ENCODE results near the gene CABLES1. TPM values are rescaled to one million over a fixed set of nuclear protein-coding genes. Genes with fewer than 3 reads are reported as not detected.

The CABLES1 gene
- total and polyA plus RNA-seq, 2 experiments from 2014 or later: 7.2 to 10.8 TPM

- peaks cover 47% of the 10 kb centered on the region for H3K4me1 ChIP-seq (ENCODE audit: insufficient read depth)
- no peaks in the 10 kb centered on the region for H4K20me1 ChIP-seq (ENCODE audit: insufficient read depth, poor library complexity, severe bottlenecking)
- TF ChIP-seq, protein P1, sequence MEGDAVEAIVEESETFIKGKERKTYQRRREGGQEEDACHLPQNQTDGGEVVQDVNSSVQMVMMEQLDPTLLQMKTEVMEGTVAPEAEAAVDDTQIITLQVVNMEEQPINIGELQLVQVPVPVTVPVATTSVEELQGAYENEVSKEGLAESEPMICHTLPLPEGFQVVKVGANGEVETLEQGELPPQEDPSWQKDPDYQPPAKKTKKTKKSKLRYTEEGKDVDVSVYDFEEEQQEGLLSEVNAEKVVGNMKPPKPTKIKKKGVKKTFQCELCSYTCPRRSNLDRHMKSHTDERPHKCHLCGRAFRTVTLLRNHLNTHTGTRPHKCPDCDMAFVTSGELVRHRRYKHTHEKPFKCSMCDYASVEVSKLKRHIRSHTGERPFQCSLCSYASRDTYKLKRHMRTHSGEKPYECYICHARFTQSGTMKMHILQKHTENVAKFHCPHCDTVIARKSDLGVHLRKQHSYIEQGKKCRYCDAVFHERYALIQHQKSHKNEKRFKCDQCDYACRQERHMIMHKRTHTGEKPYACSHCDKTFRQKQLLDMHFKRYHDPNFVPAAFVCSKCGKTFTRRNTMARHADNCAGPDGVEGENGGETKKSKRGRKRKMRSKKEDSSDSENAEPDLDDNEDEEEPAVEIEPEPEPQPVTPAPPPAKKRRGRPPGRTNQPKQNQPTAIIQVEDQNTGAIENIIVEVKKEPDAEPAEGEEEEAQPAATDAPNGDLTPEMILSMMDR (IDR thresholded peaks at IDR 0.05; ENCODE audit: poor library complexity): no peak
- TF ChIP-seq EZH2 (IDR thresholded peaks at IDR 0.05; ENCODE audit: borderline replicate concordance) (no peak), EZH2phosphoT487 (IDR thresholded peaks at IDR 0.05; ENCODE audit: low read depth, severe bottlenecking, unreplicated experiment) (no peak)
- H3K9me2 ChIP-seq (replicated peaks; ENCODE audit: insufficient read depth): no peaks in the 10 kb centered on the region
- no peaks in the 10 kb centered on the region for H3K9me3 ChIP-seq (ENCODE audit: low read depth)
- peaks cover 49% of the 10 kb centered on the region for H3K79me2 ChIP-seq
- no peak for DNase-seq (ENCODE audit: low spot score)
- peak overlapping the region; percentile 96 for H3K4me2 ChIP-seq
- H3K27ac ChIP-seq: no peak overlapping the region
- no peaks in the 10 kb centered on the region for H3K36me3 ChIP-seq (replicated peaks; ENCODE audit: insufficient read depth, low read depth)
- no peak overlapping the region for H3K4me3 ChIP-seq
- no peak overlapping the region for H2AFZ ChIP-seq
- no peaks in the 10 kb centered on the region for H3K27me3 ChIP-seq
- WGBS (ENCODE audit: low lambda C conversion rate, missing lambda C conversion rate): 78% methylated on average over 9 of the region's 9 CpGs
Measured at GRCh38 chr18:23137788-23138216, 2.5 kb downstream of the CABLES1 start.

DNA sequence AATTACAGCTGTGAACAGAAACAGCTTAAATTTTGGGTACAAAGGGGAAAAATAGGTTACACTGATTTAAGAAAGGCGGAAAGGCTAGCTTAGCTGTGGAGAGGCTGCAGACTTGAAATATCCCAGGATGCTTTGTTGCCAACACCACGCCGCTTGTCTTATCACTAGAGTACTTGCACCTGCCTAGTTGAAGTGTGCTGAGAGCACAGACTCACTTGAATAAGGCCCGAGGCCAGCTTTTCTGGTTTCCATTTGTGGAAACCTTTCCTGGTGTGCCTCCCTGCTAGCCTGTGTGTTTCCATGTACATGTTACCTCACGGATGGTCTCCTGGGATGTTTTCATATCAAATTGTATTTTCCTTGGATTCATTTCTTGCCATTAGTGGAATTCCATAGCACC lies 3.2 kb downstream of the CABLES1 start:
- Histone ChIP-seq H3K4me3 (no peak overlapping the region), H3K27me3 (no peaks in the 10 kb centered on the region), H4K20me1 (ENCODE audit: insufficient read depth, poor library complexity, severe bottlenecking) (no peaks in the 10 kb centered on the region), H3K27ac (no peak overlapping the region), H3K4me1 (ENCODE audit: insufficient read depth) (peaks cover 49% of the 10 kb centered on the region), H3K36me3 (replicated peaks; ENCODE audit: insufficient read depth, low read depth) (no peaks in the 10 kb centered on the region), H3K79me2 (peaks cover 49% of the 10 kb centered on the region), H3K4me2 (peak overlapping the region; percentile 96), H3K9me3 (ENCODE audit: low read depth) (no peaks in the 10 kb centered on the region), H2AFZ (no peak overlapping the region), H3K9me2 (replicated peaks; ENCODE audit: insufficient read depth) (no peaks in the 10 kb centered on the region)
- WGBS (ENCODE audit: low lambda C conversion rate, missing lambda C conversion rate): 75% methylated on average over 5 of the region's 5 CpGs
- TF ChIP-seq, protein P1 (IDR thresholded peaks at IDR 0.05; ENCODE audit: poor library complexity): no peak
- TF ChIP-seq EZH2phosphoT487 (IDR thresholded peaks at IDR 0.05; ENCODE audit: low read depth, severe bottlenecking, unreplicated experiment) (no peak), EZH2 (IDR thresholded peaks at IDR 0.05; ENCODE audit: borderline replicate concordance) (no peak)
- DNase-seq (ENCODE audit: low spot score): no peak

GRCh38 chr18:23141104-23141999 lies 6.1 kb downstream of the CABLES1 start:
- H3K27ac ChIP-seq: peak overlapping the region; percentile 91

More at GRCh38 chr18:23141104-23141999, 6.1 kb downstream of the CABLES1 start:
- TF ChIP-seq EZH2phosphoT487 (IDR thresholded peaks at IDR 0.05; ENCODE audit: low read depth, severe bottlenecking, unreplicated experiment): no peak
- no peak for TF ChIP-seq EZH2 (IDR thresholded peaks at IDR 0.05; ENCODE audit: borderline replicate concordance)
- TF ChIP-seq, protein P1 (IDR thresholded peaks at IDR 0.05; ENCODE audit: poor library complexity): no peak
- peak overlapping the region; percentile 57 for H3K4me2 ChIP-seq
- H3K9me3 ChIP-seq (ENCODE audit: low read depth): no peaks in the 10 kb centered on the region
- no peak overlapping the region for H2AFZ ChIP-seq
- H3K9me2 ChIP-seq (replicated peaks; ENCODE audit: insufficient read depth): no peaks in the 10 kb centered on the region
- no peaks in the 10 kb centered on the region for H3K36me3 ChIP-seq (replicated peaks; ENCODE audit: insufficient read depth, low read depth)
- peak; percentile 88 for DNase-seq (ENCODE audit: low spot score)
- H3K79me2 ChIP-seq: peaks cover 73% of the 10 kb centered on the region
- peaks cover 46% of the 10 kb centered on the region for H3K4me1 ChIP-seq (ENCODE audit: insufficient read depth)
- no peaks in the 10 kb centered on the region for H4K20me1 ChIP-seq (ENCODE audit: insufficient read depth, poor library complexity, severe bottlenecking)
- no peaks in the 10 kb centered on the region for H3K27me3 ChIP-seq
- WGBS (ENCODE audit: low lambda C conversion rate, missing lambda C conversion rate): 55% methylated on average over 12 of the region's 12 CpGs
- H3K4me3 ChIP-seq: no peak overlapping the region
